NCI-H2227 (cell line): ENCODE results near the gene JTB.
"Not testable (repeated sequence)": the region's sequence is repeated elsewhere in the genome, so short reads cannot be mapped to it uniquely, and the experiment has no call there.

Experiments used
- DNase-seq: peaks from one replicate; lab custom pipeline; 2025; ENCODE audit not compliant: unreplicated experiment; lab: John Stamatoyannopoulos, UW

JTB gene

DNA sequence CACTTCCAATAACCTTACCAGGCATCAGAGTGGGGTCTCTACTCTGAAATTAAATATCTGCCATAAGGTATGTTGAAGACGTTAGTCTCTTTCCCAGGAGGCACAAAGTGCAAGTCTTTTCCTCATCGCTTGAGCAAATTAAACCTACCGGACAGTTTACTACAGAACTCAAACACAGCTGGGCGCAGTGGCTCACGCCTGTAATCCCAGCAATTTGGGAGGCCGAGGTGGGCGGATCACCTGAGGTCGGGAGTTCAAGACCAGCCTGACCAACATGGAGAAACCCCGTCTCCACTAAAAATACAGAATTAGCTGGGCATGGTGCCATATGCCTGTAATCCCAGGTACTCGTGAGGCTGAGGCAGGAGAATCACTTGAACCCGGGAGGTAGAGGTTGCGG lies 1.6 kb upstream of the JTB start:
- DNase-seq: not testable (repeated sequence)

DNA sequence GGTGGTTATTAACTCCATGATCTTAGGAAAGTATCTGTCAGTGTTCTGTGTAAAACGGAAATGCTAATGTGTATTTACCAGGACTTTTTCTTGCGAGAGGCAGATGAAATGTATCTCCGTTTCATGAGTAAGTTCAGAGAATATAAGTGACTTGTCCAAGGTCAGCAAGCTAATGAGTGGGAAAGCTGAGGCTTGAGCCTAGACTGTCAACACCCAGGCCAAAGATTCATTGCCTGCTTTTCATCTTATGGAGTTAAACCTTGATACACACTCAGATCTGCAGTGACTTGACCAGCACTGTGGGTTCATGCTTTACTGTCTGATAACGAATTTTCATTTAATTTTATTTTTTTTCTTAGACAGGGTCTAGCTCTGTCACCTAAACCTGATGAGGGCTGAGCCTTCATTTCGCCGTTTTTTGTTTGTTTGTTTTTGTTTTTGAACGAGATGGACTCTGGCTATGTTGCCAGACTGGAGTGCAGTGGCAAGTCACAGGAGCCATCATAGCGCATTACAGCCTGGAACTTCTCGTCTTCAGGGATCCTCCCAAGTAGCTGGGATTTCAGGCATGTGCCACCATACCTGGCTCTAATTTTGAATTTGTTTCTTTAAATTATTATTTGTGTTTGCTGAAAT lies 918 bp upstream of the JTB start:
- DNase-seq: no peak

DNA sequence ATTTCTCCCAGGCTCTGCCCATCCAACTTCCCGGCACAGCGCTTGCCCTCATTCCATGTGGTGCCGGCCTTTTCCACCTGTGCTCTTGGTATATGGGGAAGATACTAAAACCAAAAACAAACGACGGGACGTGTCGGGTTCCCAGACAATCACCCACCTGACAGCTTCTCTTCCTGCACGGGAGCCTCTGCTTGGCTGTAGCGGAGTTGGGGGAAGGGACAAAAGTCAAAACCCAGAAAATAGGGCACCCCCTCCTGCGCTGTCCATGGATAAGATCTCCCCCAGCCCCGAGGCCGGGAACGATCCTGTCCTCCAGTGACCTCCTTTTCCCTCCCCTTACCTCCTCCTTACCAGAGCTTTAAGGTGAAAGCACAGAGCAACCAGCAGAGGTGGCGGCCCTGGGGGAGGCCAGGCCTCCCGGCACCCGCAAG lies 640 bp downstream of the JTB start:
- no peak for DNase-seq

DNA sequence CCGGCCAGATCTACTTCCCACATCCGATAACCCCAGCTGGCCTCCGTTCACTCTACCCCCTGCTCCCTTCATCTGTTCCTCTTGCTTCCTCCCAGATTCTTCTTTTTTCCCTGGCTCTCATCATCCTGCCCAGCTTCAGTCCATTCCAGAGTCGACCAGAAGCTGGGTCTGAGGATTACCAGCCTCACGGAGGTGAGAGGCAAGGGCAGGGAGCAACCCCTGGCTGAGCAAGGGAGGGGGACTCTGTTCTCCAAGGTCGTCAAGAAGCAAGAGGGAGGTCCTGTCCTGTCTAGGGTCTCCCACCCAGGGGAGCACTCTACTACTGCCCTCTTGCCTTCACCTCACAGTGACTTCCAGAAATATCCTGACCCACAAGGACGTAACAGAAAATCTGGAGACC lies 3.9 kb downstream of the JTB start:
- no peak for DNase-seq

DNA sequence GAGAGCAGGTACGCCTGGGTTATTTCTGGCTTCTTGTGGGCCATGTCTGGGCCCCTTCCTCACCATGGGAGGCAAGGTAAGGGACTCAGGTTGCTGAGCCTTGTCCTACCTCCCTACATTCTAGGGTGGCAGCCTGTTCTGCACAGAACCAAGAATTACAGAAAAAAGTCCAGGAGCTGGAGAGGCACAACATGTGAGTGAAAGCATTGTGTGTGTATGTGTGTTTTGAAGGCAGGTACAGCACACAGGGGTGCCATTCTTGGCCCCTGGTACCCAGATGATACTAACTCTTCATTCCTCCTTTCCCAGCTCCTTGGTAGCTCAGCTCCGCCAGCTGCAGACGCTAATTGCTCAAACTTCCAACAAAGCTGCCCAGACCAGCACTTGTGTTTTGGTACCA lies 4.4 kb downstream of the JTB start:
- DNase-seq: no peak

DNA sequence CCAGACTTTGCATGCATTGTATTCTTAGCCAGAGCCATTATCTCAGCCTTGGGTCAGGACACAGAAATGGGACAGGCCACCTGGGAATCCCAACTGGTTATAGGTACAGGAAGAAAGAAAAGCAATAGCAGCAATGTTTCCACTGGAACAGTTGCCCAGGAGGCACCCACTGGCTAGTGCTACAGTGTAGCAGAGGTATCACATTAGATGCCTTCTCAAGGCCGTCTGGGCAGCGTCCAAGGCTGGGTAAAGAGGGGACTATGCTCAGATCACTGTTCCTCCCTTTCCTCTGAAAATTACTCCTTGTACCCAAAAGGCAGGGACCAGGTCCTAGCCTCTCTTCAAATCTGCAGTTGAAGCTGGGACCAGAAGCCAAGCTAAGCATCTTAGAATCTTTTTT lies 7.1 kb downstream of the JTB start:
- no peak for DNase-seq

DNA sequence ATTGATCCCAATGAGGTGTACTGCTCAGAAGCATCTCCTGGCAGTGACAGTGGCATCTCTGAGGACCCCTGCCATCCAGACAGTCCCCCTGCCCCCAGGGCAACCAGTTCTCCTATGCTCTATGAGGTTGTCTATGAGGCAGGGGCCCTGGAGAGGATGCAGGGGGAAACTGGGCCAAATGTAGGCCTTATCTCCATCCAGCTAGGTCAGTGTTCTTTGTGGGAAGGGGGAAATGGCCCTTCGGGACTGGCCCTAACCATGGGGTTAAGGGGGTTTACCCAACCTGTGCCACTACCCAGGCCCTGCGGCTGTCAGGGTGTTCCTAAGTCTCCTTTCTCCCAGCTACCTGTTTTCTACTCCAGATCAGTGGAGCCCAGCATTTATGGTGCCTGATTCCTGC lies 8.5 kb downstream of the JTB start:
- no peak for DNase-seq

DNA sequence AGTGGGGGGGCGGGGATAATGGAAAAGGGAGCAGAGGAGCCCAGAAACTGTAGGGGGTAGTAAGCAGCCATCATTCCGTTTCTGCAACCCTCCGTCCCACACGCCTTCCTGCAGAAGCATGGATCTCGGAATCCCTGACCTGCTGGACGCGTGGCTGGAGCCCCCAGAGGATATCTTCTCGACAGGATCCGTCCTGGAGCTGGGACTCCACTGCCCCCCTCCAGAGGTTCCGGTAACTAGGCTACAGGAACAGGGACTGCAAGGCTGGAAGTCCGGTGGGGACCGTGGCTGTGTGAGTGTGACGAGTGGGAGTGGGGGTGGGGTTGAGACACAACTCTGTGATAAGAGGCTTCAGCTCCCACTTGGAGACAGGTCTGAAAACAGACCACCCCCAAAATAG lies 9.1 kb downstream of the JTB start:
- no peak for DNase-seq

DNA sequence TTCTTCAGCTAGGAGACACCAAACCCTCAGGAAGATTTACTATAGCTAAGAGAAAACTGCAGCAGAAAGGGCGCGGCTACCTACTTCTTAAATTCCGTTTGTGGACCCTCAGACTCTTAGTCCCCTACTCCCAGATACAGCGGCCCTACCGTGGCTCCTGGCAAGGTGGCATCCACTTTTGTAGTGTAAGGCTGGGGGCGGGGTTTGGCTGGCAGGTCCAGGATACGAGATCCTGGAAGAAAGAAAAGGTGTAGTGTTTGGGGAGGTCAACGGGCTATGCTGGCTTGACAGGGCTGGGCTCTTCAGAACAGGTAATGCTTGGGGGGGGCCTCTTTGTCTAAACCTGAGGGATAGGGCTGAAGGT lies 9.5 kb downstream of the JTB start:
- peak; percentile 69 for DNase-seq

DNA sequence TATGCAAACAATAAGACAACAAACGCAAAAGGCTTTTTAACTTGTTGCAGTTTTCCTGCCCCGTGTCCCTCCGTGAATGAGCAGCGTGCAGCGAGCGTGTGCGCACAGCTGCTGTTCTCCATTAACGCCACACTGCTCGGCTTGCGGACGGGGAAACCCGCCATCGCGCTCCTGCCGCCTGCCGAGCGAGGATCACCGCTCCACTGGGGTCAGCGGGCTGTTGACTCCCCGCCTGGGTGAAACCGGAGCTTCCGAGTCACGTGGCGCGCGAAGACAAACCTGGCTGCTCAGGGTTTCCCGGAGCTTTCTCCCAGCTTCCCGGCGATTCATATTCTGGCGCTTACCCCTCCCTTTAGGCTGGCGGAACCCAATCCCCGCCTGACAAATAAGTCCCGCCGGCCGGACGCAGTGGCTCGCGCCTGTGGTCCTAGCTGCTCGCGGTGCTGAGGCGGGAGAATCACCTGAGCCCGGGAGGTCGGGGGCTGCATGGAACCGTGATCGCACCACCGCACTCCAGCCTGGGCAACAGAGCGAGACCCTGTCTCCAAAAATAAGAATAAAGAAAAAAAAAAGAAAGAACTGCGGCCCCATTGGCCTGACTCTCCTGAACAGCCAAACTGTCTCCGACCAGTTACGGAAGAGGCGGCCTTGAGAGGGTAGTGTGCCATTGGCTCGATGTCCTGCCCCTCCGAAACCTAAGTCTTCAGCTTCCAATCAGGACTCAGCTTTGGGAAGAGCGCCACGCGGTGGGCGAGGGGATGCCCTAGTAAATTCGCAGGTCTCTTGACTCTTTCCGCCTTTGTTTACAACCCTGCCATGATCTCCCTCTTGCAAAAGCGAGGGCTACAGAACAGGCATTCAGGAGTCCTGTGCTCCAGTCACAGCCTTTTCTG lies 10.1 kb downstream of the JTB start, which contains the start of gene CREB3L4:
CREB3L4 (plus strand) TSS at position 796 of the 893 bp plus-strand sequence. CDS start 624 bp downstream, outside the sequence.
- peak; percentile 97 for DNase-seq

DNA sequence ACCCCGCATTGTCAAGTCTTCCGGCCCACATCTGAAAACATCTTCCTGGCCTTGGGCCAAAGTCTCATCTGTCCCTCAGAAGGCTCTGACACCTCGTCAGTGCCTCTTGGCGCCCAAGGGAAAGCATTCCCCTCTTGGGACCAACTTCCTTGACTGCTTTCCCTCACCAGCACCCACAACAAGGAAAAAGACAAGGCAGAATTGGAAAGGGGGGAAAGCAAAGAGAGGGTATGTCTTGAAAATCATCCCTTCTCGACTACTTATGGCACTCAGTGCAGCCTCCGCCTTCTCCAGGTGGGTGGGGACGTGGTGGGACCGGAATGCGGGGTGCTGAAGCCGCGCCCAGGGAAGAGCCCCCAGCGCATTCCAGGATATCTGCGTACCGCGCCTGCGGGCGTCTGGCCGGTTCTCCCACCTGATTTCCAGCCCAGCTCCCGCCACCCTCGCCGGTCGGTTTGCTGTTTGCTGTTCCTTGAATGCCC lies 13.6 kb downstream of the JTB start:
- peak; percentile 85 for DNase-seq

DNA sequence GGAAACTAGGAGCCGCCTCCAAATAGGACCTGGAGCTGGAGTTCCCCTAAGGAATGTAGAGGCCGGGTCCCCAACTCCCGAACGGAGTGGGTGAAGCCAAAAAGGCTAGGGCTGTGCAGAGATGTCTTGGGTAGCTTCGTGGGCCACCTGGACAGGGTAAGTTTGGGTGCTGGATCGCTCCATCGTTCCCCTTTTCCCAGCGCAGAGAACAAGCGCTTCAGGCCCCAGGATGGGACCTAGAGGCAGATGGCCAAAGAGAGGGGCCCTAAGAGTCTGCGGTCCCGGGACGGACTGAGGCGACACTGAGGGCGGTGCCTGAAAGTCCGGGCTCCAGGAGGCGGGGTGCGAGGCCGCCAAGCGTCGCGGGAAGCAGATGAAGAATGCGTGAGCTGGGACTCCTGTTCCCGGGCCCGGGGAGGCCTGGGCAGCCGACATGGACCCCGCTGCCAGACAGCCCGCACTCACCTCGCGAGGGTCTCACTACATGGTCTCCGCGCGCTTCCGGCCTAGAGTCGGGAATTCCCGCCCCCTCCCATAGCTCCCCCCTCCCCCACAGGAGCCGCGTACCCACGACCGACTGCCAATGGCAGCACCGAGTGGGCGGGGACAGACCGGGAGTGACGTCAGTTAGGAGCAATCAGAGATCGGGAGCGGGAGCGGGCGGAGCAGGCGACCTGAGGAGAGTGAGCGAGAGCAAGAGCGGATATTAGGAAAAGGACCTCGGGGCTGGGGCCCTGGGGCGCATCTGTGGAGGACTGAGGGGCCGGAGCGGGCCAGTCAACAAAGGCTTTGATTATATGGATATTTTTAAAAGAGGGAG lies 14.2 kb downstream of the JTB start, which contains the start of gene SLC39A1:
SLC39A1 (minus strand) TSS at position 508 of the 820 bp plus-strand sequence. CDS start 822 bp downstream, outside the sequence.
- peak; percentile 99 for DNase-seq

DNA sequence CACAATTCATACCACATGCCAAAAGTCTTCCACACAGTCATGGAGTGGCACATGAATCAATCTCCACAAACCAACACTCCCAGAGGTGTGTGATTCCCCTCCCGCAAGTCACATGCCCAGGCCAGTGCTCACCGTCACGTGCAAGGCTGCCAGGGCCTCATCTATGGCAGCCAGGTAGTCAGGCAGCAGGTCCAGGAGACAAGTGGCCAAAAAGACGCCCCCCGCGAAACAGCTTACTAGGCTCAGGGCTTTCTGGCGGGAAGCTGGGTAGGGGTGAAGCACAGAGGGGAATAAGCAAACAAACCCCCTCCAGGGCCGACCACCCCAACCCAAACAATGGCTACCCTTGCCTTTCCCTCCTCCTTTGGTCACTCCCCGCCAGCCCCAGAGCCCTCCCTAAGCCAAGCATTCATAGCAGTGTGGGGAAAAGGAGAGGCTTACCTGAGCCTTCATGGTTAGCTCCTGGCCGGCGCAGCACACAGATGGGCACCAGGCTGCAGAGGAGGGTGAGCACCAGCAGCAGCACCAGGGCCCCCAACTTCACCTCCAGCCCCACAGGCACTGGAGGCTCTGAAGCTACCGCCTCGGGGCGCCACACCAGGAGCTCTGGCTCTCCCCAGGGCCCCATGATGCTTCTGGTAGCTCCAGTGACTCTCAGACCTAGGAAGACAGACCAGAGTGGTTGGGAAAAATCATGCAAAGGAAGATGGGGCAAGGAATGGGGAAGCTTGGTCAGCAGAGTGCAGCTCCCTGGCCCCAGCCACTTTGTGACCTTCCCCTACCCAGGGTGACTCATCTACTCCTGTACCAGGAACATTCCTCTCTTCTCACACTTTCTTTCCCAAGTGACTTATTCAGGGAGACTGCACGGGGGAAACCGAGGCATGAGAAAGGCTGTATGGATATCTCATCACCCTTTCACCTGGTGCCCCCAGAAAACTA lies 15.1 kb downstream of the JTB start:
- DNase-seq: peak; percentile 34

DNA sequence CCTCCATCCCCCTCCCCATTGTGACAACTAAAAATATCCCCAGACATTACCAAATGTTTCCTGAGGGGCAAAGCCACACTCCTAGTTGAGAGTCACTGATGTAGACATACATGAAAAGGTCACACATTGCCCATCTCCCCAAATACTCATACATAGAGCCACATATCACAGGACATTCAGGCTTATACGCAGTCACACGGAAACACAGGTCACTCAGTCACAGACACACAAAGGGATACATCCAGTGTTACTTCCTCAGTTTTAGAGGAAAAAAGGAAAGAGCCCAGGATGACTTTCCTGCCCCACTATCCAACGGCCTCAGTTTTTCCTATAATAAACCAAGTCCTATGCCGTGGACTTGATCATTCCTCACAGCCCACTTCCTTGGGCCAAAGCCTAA lies 16.1 kb downstream of the JTB start:
- DNase-seq: no peak

DNA sequence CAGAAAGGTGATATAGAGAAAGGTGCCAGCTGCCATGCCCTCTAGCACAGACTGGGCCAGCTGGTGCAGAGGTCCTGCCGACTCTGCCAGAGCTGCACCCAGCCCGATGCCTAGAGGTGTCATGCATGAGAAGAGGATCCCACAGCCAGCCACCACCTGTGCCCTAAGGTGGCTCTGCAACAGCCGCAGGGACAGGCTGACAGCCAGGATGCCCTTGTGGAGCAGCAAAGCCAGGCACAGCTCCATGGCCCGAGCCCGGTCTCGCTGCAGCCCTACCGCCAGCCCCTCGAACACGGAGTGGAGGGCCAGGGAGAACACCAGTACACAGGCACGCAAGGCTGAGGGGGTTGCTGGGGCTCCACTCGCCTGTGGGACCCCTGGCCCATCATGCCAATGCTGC lies 17.3 kb downstream of the JTB start:
- DNase-seq: no peak

DNA sequence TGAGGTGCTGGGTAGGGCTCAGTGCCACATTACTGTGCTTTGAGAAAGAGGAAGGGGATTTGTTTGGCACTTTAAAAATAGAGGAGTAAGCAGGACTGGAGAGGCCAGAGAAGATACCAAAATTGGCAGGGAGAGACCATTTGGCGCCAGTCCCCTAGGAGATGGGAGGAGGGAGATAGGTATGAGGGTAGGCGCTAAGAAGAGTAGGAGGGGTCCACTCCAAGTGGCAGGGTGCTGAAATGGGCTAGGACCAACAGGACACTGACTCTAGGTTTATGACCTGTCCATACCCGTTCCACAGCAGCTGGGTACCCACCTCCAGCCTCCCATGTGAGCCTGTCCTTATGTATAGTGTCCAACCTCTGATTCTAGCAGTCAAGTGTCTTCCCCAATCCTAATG lies 18.0 kb downstream of the JTB start:
- no peak for DNase-seq

DNA sequence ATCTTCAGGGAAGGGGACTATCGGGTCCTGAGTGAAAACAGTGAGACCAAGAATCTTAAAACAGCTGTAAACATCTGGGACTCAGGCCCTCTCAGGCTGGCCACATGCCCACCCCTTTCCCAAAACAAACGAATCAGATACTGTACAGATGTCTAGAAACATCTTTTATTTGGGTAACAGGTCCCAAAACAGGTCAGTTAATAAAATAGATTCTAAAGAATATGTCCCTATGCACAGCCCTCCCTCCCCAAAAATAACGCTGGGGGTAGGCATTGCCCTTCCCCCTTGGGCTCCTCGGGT lies 18.6 kb downstream of the JTB start:
- DNase-seq: no peak

DNA sequence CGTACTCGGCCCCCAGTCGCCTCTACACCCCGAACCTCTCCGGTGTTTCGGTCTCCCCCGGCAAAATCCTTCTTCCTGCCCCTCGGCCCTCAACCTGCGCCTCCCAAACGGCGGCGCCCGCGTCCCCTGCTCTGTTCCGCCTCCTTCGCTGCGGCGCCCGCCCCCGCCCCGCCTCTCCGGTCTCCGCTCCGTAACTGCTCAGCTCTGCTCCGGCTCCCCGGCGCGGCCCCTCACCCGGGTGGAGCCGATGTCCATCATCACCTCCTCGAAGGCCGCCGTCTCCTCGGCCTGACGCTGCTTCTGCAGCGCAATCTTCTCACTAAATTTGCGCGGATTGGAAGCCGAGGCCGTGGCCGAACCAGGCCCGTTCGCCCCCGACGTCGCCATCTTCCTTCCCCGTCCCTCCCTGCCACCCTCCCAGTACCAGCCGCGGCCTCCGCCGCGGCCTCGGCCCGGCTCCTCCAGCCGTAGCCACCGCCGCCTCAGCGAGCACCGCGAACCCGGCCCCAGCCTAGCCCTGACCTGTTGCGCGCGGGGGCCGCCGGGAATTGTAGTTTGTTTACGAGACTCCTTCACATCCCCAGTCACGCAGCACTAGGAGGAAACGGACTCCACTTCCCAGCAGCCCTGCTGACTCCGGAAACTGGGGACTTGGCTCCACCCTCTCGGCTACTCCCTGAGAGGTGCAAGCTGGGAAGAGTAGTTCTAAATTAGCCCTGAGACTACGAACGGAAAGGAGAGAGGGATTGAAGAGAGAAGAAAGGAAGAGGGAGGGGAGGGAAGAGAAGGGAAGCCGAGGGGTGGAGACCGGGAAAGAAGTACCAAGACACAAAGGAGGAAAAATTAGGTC lies 19.1 kb downstream of the JTB start, which contains the start of gene CRTC2:
CRTC2 (minus strand) TSS at position 502 of the 850 bp plus-strand sequence; CDS start at position 387, 115 bp downstream.
- DNase-seq: peak; percentile 99

DNA sequence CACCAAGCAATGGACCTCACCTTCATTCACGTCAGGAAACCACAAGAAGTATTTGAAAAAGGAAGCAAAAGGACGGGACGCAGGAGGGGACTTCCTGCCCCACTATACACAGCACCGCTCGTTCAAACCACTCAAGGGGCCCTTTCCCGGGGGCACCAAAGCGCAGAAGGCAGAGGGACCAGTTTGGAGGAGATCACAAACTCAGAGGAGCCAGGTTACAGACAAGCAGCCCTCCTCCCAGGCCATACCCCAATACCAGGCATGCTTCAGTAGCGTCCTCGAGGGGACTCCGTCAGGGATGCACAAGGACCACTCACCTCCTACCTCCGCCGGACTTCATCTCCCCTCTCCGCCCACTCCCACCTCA lies 19.7 kb downstream of the JTB start:
- DNase-seq: no peak
